Spleen (tissue), 11 donors: Measurements from ENCODE around the gene PLA2G15. TPM values are rescaled to one million over a fixed set of nuclear protein-coding genes. Genes with fewer than 3 reads are reported as not detected.

Experiments used
- DNase-seq: peaks from one replicate; pipeline ENCODE4 v3.0.0-alpha.2; 2020
- H3K27ac ChIP-seq, 8 donors: fragments of 200-600 bp; sonication (generic) in 7 of 8; 1 replicate in 4 of 8; 2 replicates in 4 of 8; pipeline versions ENCODE4 v1.5.0 to v1.8.0; 2016 to 2021; ENCODE audit warnings: inconsistent platforms in 4 of 8, mild to moderate bottlenecking in 4 of 8, moderate library complexity in 1 of 8
- H3K27me3 ChIP-seq, 7 donors: fragments of 200-600 bp; sonication (generic) in 6 of 7; replicated peaks in 1 of 7; 1 replicate in 4 of 7; 2 replicates in 3 of 7; pipeline versions ENCODE4 v1.5.0 to v1.8.0; 2016 to 2021; ENCODE audit warnings: inconsistent platforms in 3 of 7, mild to moderate bottlenecking in 1 of 7
- H3K36me3 ChIP-seq, 6 donors: fragments of 200-600 bp; sonication (generic) in 5 of 6; 1 replicate in 4 of 6; 2 replicates in 2 of 6; pipeline versions ENCODE4 v1.5.0 to v1.8.0; 2016 to 2021; ENCODE audit warnings: inconsistent platforms in 2 of 6
- H3K4me1 ChIP-seq, 6 donors: fragments of 200-600 bp; sonication (generic) in 5 of 6; 1 replicate in 3 of 6; 2 replicates in 3 of 6; pipeline versions ENCODE4 v1.5.0 to v1.8.0; 2016 to 2021; ENCODE audit warnings: inconsistent platforms in 3 of 6
- H3K4me3 ChIP-seq, 8 donors: fragments of 200-600 bp; sonication (generic) in 7 of 8; 1 replicate in 4 of 8; 2 replicates in 4 of 8; pipeline versions ENCODE4 v1.5.0 to v1.8.0; 2016 to 2021; ENCODE audit warnings: inconsistent platforms in 4 of 8, mild to moderate bottlenecking in 4 of 8, moderate library complexity in 2 of 8
- H3K9me3 ChIP-seq, 8 donors: fragments of 200-600 bp; sonication (generic) in 7 of 8; 1 replicate in 4 of 8; 2 replicates in 4 of 8; pipeline versions ENCODE4 v1.5.0 to v1.8.0; 2016 to 2021; ENCODE audit warnings: inconsistent platforms in 4 of 8
- POLR2A ChIP-seq, 3 donors: fragments of 450-650 bp; IDR thresholded peaks; one replicate each; pipeline ENCODE4 v1.5.1; 2017; ENCODE audit warnings: antibody characterized with exemption in 3 of 3, mild to moderate bottlenecking in 1 of 3
- POLR2AphosphoS5 ChIP-seq, 3 donors: sonication (generic); formaldehyde crosslinking; IDR thresholded peaks; one replicate each; pipeline ENCODE4 v1.5.1; 2017; ENCODE audit warnings: antibody characterized with exemption in 3 of 3
- WGBS, 5 donors: extraction: QIAGEN DNeasy Blood & Tissue Kit in 3 of 5; methylation state at CpG; one replicate each; pipeline versions ENCODE4 v1.1.5 to v1.1.7; 2013 to 2018; 5-methylcytosine and 5-hydroxymethylcytosine counted together
- intact Hi-C: fragments of 100-400 bp; cut with DNase I; formaldehyde crosslinking; loops from one replicate; pipeline ENCODE4 v1.15.0; 2023; ENCODE audit warnings: low total_unique reads
- polyA plus RNA-seq, 3 donors: library from polyadenylated mRNA; stranded (reverse); fragments of 200-250 nt; gene quantifications; one replicate each; pipeline ENCODE4 v1.2.1, GENCODE V29; 2013
- total RNA-seq, 7 donors: library from RNA; depleted of rRNA in 3 of 7; stranded (reverse); fragments of >200 nt in 3 of 7; fragmentation: NEBNext Ultra II Directional in 4 of 7; extraction: Animal tissue kit (Norgen Biotek cat#: 25700) in 4 of 7; gene quantifications; one replicate each; pipeline versions ENCODE4 v1.1.0 to v1.2.1, GENCODE V29; 2016 to 2021
- TF ChIP-seq, protein P1 (sequence below), 11 experiments: fragments of 200-600 bp in 7 of 11; fragments of 450-650 bp in 4 of 11; sonication (generic) in 4 of 11; IDR thresholded peaks in 8 of 11; conservative IDR thresholded peaks in 3 of 11; 1 replicate in 7 of 11; 2 replicates in 4 of 11; pipeline versions ENCODE4 v1.4.0 to v1.8.0; 2016 to 2021; ENCODE audit warnings: antibody characterized with exemption in 11 of 11, inconsistent platforms in 4 of 11, mild to moderate bottlenecking in 1 of 11
- donor health status: healthy with polysubstance abuse.
- donor health status: DM: no; HTN: no; CAD: no; lungs with moderate emphysema.
- donor health status: DM: no; HTN: no; CAD: no.
- donor health status: Bipolar disorder and iron deficiency.
- donor health status: healthy.
- donor health status: DM: no; HTN: no; CAD: no.
- donor health status: DM: yes; HTN: yes; CAD: no.

PLA2G15 gene
- total and polyA plus RNA-seq, 10 donors: 6.3 to 40.4 (median 28.3) TPM

DNA sequence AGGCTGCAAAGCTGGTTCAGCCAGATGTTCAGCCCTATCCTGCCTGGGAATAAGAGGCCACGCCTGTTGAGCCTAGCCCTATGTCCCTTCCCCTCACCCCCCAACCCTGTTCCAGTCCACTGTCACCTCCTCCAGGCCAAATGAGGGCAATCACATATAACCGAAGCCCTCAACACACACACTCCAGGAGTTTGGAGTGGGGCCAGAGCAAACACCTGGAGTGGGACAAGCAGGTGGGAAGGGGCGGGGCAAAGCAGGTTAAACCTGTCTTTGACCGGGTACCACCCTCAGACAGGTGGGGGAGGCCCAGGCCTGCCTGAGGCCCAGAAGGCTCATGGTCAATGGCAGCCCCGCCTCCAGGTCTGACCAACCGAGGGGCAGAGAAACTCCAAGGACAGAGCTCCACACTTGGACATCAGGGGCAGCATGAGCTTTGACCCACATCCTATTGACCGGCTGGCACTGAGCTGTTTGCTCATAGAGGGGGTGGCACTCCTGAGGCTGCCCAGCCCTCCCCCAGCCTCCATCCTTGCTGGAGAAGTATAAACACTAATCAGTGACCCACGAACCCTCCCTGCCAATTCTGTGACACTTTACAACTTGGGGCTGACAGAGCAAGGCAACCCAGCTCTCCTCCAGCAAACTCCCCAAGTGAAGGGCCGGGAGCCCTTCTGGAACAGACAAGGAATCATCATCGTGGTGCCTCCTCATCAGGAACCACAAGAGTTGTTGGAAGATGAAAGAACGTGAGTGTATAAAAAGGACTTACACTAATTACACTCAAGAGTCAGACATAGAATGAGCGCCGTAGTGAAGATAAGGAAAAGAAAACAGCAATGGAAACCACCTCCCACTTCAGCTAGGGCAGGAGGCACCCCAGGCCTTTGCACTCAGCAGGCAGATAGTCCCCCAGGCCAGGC lies 10.7 kb upstream of the PLA2G15 start:
- intact Hi-C loops: no loop called here
- WGBS, 5 donors: 65 to 72% (median 67%) methylated on average over 12 to 13 of the region's 13 CpGs
- Histone ChIP-seq H3K27me3 (peaks cover 0 to 20% (median 0%) of the 10 kb centered on the region in 7 donors), H3K4me1 (peaks cover 18 to 58% (median 36%) of the 10 kb centered on the region in 6 donors), H3K27ac (peak overlapping the region in 2 of 8 donors; percentile 18 to 36), H3K9me3 (no peaks in the 10 kb centered on the region), H3K4me3 (no peak overlapping the region), H3K36me3 (peaks cover 0 to 29% (median 13%) of the 10 kb centered on the region in 6 donors)
- TF ChIP-seq POLR2A (IDR thresholded peaks at IDR 0.05) (no peak), POLR2AphosphoS5 (IDR thresholded peaks at IDR 0.05) (peak in 1 of 3 donors; percentile 4)
- no peak for DNase-seq

DNA sequence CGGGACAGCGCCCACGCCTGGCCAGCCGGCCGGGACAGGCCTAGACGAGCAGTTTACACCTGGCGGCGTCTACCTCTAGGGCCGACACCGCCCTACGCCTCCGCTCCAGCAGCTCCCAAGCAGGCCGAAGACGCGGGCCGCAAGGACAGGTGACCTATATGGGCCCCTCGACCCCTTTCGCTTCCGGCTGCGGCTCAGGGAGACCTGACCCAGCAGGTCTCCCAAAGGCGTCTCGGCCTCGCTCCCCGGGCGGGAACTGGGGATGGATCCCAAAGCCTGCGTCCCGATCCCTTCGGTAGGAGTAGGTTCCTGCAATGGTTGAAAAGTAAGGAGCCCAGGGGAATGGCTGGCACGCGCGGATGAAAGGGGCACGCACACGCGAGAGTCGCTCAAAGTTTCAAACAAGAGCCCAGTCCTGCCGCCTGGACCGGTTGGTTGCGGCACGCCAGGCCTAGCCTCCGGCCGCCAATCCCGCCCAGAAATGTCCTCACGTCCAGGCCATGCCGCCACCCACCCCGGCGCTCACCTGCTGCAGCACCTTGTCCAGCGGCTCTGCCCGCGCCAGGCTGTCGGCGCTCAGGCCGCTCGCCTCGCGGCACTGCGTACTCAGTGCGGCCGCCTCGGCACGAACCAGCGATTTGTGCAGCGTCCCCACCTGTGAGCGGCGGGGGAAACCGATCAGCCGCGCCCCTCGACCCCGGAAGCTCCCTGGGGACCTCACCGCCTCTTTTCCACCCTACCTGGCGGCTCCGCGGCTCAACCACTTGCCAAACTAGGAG lies 9.9 kb upstream of the PLA2G15 start:
- no peak for DNase-seq
- Histone ChIP-seq H3K4me3 (peak overlapping the region in 7 of 8 donors; percentile 61 to 86 (median 65)), H3K27me3 (peaks cover 0 to 20% (median 0%) of the 10 kb centered on the region in 7 donors), H3K36me3 (peaks cover 0 to 22% (median 7%) of the 10 kb centered on the region in 6 donors), H3K4me1 (peaks cover 25 to 63% (median 45%) of the 10 kb centered on the region in 6 donors), H3K27ac (peak overlapping the region in 3 of 8 donors; percentile 78 to 89 (median 83)), H3K9me3 (no peaks in the 10 kb centered on the region)
- intact Hi-C loops: no loop called here
- peak in 1 of 3 donors; percentile 47 for TF ChIP-seq POLR2AphosphoS5 (IDR thresholded peaks at IDR 0.05)
- TF ChIP-seq, protein P1, sequence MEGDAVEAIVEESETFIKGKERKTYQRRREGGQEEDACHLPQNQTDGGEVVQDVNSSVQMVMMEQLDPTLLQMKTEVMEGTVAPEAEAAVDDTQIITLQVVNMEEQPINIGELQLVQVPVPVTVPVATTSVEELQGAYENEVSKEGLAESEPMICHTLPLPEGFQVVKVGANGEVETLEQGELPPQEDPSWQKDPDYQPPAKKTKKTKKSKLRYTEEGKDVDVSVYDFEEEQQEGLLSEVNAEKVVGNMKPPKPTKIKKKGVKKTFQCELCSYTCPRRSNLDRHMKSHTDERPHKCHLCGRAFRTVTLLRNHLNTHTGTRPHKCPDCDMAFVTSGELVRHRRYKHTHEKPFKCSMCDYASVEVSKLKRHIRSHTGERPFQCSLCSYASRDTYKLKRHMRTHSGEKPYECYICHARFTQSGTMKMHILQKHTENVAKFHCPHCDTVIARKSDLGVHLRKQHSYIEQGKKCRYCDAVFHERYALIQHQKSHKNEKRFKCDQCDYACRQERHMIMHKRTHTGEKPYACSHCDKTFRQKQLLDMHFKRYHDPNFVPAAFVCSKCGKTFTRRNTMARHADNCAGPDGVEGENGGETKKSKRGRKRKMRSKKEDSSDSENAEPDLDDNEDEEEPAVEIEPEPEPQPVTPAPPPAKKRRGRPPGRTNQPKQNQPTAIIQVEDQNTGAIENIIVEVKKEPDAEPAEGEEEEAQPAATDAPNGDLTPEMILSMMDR (IDR thresholded peaks at IDR 0.05 in 8 of 11, conservative IDR thresholded peaks at IDR 0.05 in 3 of 11): no peak
- WGBS, 5 donors: 52 to 75% (median 66%) methylated on average over 48 to 73 of the region's 73 CpGs

DNA sequence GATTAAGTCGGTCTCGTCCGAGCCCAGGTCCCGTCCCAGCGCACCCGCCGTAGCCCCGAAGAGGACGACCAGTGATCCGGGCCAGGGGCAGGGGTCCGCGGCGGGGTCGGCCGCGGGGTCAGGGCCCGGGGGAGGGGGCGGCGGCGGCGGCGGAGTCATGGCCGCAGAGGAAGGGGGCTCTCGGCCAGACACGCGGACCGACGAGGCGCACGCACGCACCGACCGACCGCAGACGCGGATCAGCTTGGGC lies 9.4 kb upstream of the PLA2G15 start, which contains the start of gene ESRP2:
TSS of gene ESRP2 (minus strand) at position 241 of the 250 bp plus-strand sequence. CDS start at position 159, 82 bp downstream.
- H3K4me3 ChIP-seq: peak within 1 kb of the TSS; percentile 51 to 86 (median 64)

More for the DNA sequence above, 9.4 kb upstream of the PLA2G15 start, which contains the start of gene ESRP2:
- peaks cover 0 to 17% (median 3%) of the 10 kb centered on the region in 6 donors for H3K36me3 ChIP-seq
- DNase-seq: no peak
- no peaks in the 10 kb centered on the region for H3K9me3 ChIP-seq
- H3K4me1 ChIP-seq: peaks cover 26 to 67% (median 48%) of the 10 kb centered on the region in 6 donors
- peaks cover 0 to 20% (median 0%) of the 10 kb centered on the region in 7 donors for H3K27me3 ChIP-seq
- WGBS, 5 donors: 7 to 10% (median 8%) methylated on average over 3 to 36 of the region's 36 CpGs; no CpG with 5 or more reads in 1 of the 5 donors
- peak within 1 kb of the TSS in 6 of 8 donors; percentile 78 to 89 (median 84) for H3K27ac ChIP-seq
- TF ChIP-seq, protein P1 (IDR thresholded peaks at IDR 0.05 in 8 of 11, conservative IDR thresholded peaks at IDR 0.05 in 3 of 11): no peak
- TF ChIP-seq POLR2AphosphoS5 (IDR thresholded peaks at IDR 0.05) (no peak), POLR2A (IDR thresholded peaks at IDR 0.05) (no peak)
- intact Hi-C loops: no loop called here
